Sigmoid colon (tissue), 7 donors: ENCODE results near the gene CLEC16A. TPM values are rescaled to one million over a fixed set of nuclear protein-coding genes. Genes with fewer than 3 reads are reported as not detected.

Experiments
- DNase-seq: peaks from one replicate; pipeline ENCODE4 v3.0.0-alpha.2; 2019
- H3K27ac ChIP-seq, 4 donors: fragments of 200-600 bp; sonication (generic); one replicate each; pipeline ENCODE4 v1.5.1; 2016 to 2019; ENCODE audit warnings: mild to moderate bottlenecking in 1 of 4
- H3K27me3 ChIP-seq, 3 donors: fragments of 200-600 bp; sonication (generic); one replicate each; pipeline ENCODE4 v1.5.1; 2019; ENCODE audit warnings: mild to moderate bottlenecking in 1 of 3
- H3K36me3 ChIP-seq, 4 donors: fragments of 200-600 bp; sonication (generic); one replicate each; pipeline ENCODE4 v1.5.1; 2016 to 2019
- H3K4me1 ChIP-seq, 4 donors: fragments of 200-600 bp; sonication (generic); one replicate each; pipeline ENCODE4 v1.5.1; 2017 to 2019
- H3K4me3 ChIP-seq, 4 donors: fragments of 200-600 bp; sonication (generic); one replicate each; pipeline ENCODE4 v1.5.1; 2017 to 2019; ENCODE audit warnings: mild to moderate bottlenecking in 2 of 4, moderate library complexity in 1 of 4
- H3K9me3 ChIP-seq, 4 donors: fragments of 200-600 bp in 3 of 4; sonication (generic) in 3 of 4; one replicate each; pipeline versions ENCODE4 v1.5.1 to v1.6.1; 2013 to 2019
- CTCF ChIP-seq, 4 experiments: fragments of 450-650 bp in 3 of 4; fragments of 200-600 bp in 1 of 4; IDR thresholded peaks; one replicate each; pipeline ENCODE4 v1.5.1; 2016 to 2019; ENCODE audit warnings: antibody characterized with exemption in 4 of 4, mild to moderate bottlenecking in 3 of 4, moderate library complexity in 2 of 4
- EP300 ChIP-seq, 4 donors: sonication (generic); formaldehyde crosslinking; IDR thresholded peaks; one replicate each; pipeline ENCODE4 v1.6.1; 2017; ENCODE audit warnings: antibody characterized with exemption in 4 of 4
- POLR2A ChIP-seq, 2 donors: fragments of 450-650 bp; IDR thresholded peaks; one replicate each; pipeline ENCODE4 v1.6.1; 2016; ENCODE audit warnings: antibody characterized with exemption in 2 of 2, mild to moderate bottlenecking in 2 of 2, moderate library complexity in 2 of 2
- POLR2AphosphoS5 ChIP-seq, 4 donors: sonication (generic); formaldehyde crosslinking; IDR thresholded peaks; one replicate each; pipeline ENCODE4 v1.6.1; 2017; ENCODE audit warnings: antibody characterized with exemption in 4 of 4
- WGBS, 2 donors: extraction: QIAGEN DNeasy Blood & Tissue Kit; methylation state at CpG; one replicate each; pipeline ENCODE4 v1.1.7; 2013; 5-methylcytosine and 5-hydroxymethylcytosine counted together
- intact Hi-C: fragments of 100-400 bp; cut with DNase I; formaldehyde crosslinking; loops from one replicate; pipeline ENCODE4 v1.15.1; 2023
- polyA plus RNA-seq, 3 donors: library from polyadenylated mRNA; stranded (reverse); fragments of 200-250 nt; gene quantifications; one replicate each; pipeline ENCODE4 v1.2.3, GENCODE V29; 2013
- total RNA-seq, 4 donors: library from RNA; depleted of rRNA; stranded (reverse); fragments of >200 nt; gene quantifications; one replicate each; pipeline ENCODE4 v1.1.0, GENCODE V29; 2016
- donor health status: healthy with polysubstance abuse.
- donor health status: Bipolar disorder and iron deficiency.
- donor health status: healthy.

The CLEC16A gene
- total and polyA plus RNA-seq, 7 donors, result 9.6 to 35.2 (median 24.6) TPM

- no peak overlapping the region for H3K4me3 ChIP-seq
- no peak for TF ChIP-seq EP300 (IDR thresholded peaks at IDR 0.05)
- no peak for TF ChIP-seq CTCF (IDR thresholded peaks at IDR 0.05)
- no peak overlapping the region for H3K27ac ChIP-seq
- no peaks in the 10 kb centered on the region for H3K9me3 ChIP-seq
- H3K36me3 ChIP-seq, result no peaks in the 10 kb centered on the region
- H3K27me3 ChIP-seq, result no peaks in the 10 kb centered on the region
- intact Hi-C loops, result no loop called here
- no peaks in the 10 kb centered on the region for H3K4me1 ChIP-seq
- 79 to 88% methylated on average over 19 of the region's 19 CpGs for WGBS, 2 donors
- DNase-seq, result no peak
Observed at GRCh38 chr16:11205065-11205699, 260.8 kb downstream of the CLEC16A start.

- peak in 1 of 4 donors; percentile 21 for TF ChIP-seq POLR2AphosphoS5 (IDR thresholded peaks at IDR 0.05)
- TF ChIP-seq CTCF (IDR thresholded peaks at IDR 0.05), result no peak
- intact Hi-C loops, result no loop called here
- no peaks in the 10 kb centered on the region for H3K9me3 ChIP-seq
- H3K4me1 ChIP-seq, result no peaks in the 10 kb centered on the region
- no peak overlapping the region for H3K4me3 ChIP-seq
- H3K27me3 ChIP-seq, result no peaks in the 10 kb centered on the region
- no peaks in the 10 kb centered on the region for H3K36me3 ChIP-seq
- no peak for DNase-seq
- no peak overlapping the region for H3K27ac ChIP-seq
- 21 to 45% methylated on average over 13 of the region's 13 CpGs for WGBS, 2 donors
Observed at GRCh38 chr16:11205754-11206581, 261.6 kb downstream of the CLEC16A start.

- 93 to 97% methylated on average over 3 of the region's 3 CpGs for WGBS, 2 donors
- no peak for DNase-seq
- intact Hi-C loops, result no loop called here
- Histone ChIP-seq H3K27me3 (no peaks in the 10 kb centered on the region), H3K4me3 (no peak overlapping the region), H3K9me3 (no peaks in the 10 kb centered on the region), H3K4me1 (no peaks in the 10 kb centered on the region), H3K36me3 (no peaks in the 10 kb centered on the region), H3K27ac (no peak overlapping the region)
- no peak for TF ChIP-seq CTCF (IDR thresholded peaks at IDR 0.05)
- TF ChIP-seq POLR2A (IDR thresholded peaks at IDR 0.05), result no peak
- TF ChIP-seq EP300 (IDR thresholded peaks at IDR 0.05), result no peak
- no peak for TF ChIP-seq POLR2AphosphoS5 (IDR thresholded peaks at IDR 0.05)
Observed at GRCh38 chr16:11207646-11208045, 263.3 kb downstream of the CLEC16A start.

- no peak for DNase-seq
- intact Hi-C loops, result no loop called here
- Histone ChIP-seq H3K9me3 (no peaks in the 10 kb centered on the region), H3K36me3 (no peaks in the 10 kb centered on the region), H3K4me3 (no peak overlapping the region), H3K27ac (no peak overlapping the region), H3K27me3 (no peaks in the 10 kb centered on the region), H3K4me1 (no peaks in the 10 kb centered on the region)
- WGBS, 2 donors, result 79 to 86% methylated on average over 9 of the region's 9 CpGs
- TF ChIP-seq POLR2A (IDR thresholded peaks at IDR 0.05) (no peak), EP300 (IDR thresholded peaks at IDR 0.05) (no peak), CTCF (IDR thresholded peaks at IDR 0.05) (no peak), POLR2AphosphoS5 (IDR thresholded peaks at IDR 0.05) (no peak)
Observed at GRCh38 chr16:11208916-11209665, 264.7 kb downstream of the CLEC16A start.
